Panc1 (cell line): ENCODE measurements around the gene EYA2. TPM values are rescaled to one million over a fixed set of nuclear protein-coding genes. Genes with fewer than 3 reads are reported as not detected.

Experiments used
- ATAC-seq: fragments of 200-7000 bp; cut with Tn5 transposase; 2 replicates; pipeline ENCODE4 v1.9.1; 2020; ENCODE audit warnings: mild to moderate bottlenecking, moderate library complexity
- BruUV-seq: library from RNA; stranded (reverse); fragments of 400-500 nt; replicated peaks from 2 replicates; lab custom pipeline; 2021; lab: Mats Ljungman, UMichigan
- CTCF ChIA-PET: fragments of 300-600 bp; sonication (Branson Sonifier 250); formaldehyde crosslinking; loops from one replicate; lab custom pipeline; 2022; ENCODE audit warnings: antibody characterized with exemption; lab: Charles Lee
- POLR2A ChIA-PET: fragments of 300-600 bp; sonication (Branson Sonifier 250); formaldehyde crosslinking; loops from one replicate; lab custom pipeline; 2022; ENCODE audit warnings: antibody characterized with exemption; lab: Charles Lee
- DNase-seq: peaks from one replicate; pipeline ENCODE4 v3.0.0-alpha.2; 2010; ENCODE audit warnings: low read depth, low spot score
- H3K27ac ChIP-seq: 2 replicates; pipeline ENCODE4 v1.5.1; 2011; ENCODE audit warnings: mild to moderate bottlenecking, low read length, inconsistent platforms
- H3K27me3 ChIP-seq: fragments of 200-500 bp; sonication (Bioruptor generic); 2 replicates; pipeline ENCODE4 v1.6.0; 2014; ENCODE audit warnings: low read length, inconsistent platforms; ENCODE audit not compliant: control insufficient read depth, insufficient read depth
- H3K36me3 ChIP-seq: fragments of 200-500 bp; sonication (Bioruptor generic); 2 replicates; pipeline ENCODE4 v1.5.1; 2014; ENCODE audit warnings: inconsistent platforms, mild to moderate bottlenecking, low read length, moderate library complexity; ENCODE audit not compliant: control insufficient read depth, insufficient read depth
- H3K4me1 ChIP-seq: 2 replicates; pipeline ENCODE4 v1.5.1; 2011; ENCODE audit warnings: inconsistent platforms, mild to moderate bottlenecking, low read length, moderate library complexity; ENCODE audit not compliant: control insufficient read depth, insufficient read depth
- H3K4me3 ChIP-seq, 2 experiments: 2 replicates each; pipeline ENCODE4 v1.5.1; 2011 to 2012; ENCODE audit warnings: low read depth in 2 of 2, low read length in 2 of 2, mild to moderate bottlenecking in 2 of 2, inconsistent platforms in 1 of 2, moderate library complexity in 1 of 2
- H3K9me3 ChIP-seq: fragments of 200-500 bp; sonication (Bioruptor generic); 2 replicates; pipeline ENCODE4 v1.5.1; 2014; ENCODE audit warnings: low read depth, mild to moderate bottlenecking, inconsistent platforms, low read length, moderate library complexity; ENCODE audit not compliant: control insufficient read depth, insufficient read depth
- POLR2AphosphoS5 ChIP-seq: IDR thresholded peaks from 2 replicates; pipeline ENCODE4 v1.6.1; 2012; ENCODE audit warnings: mild to moderate bottlenecking, low read depth, low read length, moderate library complexity
- TCF7L2 ChIP-seq: IDR thresholded peaks from 2 replicates; pipeline ENCODE4 v1.6.1; 2011; ENCODE audit warnings: mild to moderate bottlenecking, low read depth, low read length, inconsistent platforms
- in situ Hi-C: cut with HindIII; loops from 2 replicates; pipeline ENCODE4 v1.10.0; 2016; ENCODE audit warnings: low sequenced_read_pairs, low pct_unique_long_range_greater_than_20kb
- intact Hi-C: fragments of 100-400 bp; cut with micrococcal nuclease; formaldehyde crosslinking; loops from one replicate; pipeline ENCODE4 v1.10.0; 2022; ENCODE audit not compliant: unreplicated experiment
- total RNA-seq: library from RNA; stranded (reverse); gene quantifications from one replicate; pipeline ENCODE4 v1.2.1, GENCODE V29; 2021; ENCODE audit not compliant: unreplicated experiment
- TF ChIP-seq, protein P1 (sequence below), 2 experiments: IDR thresholded peaks; 2 replicates each; pipeline ENCODE4 v1.6.1; 2011 to 2012; ENCODE audit warnings: low read depth in 2 of 2, control low read depth in 1 of 2, low read length in 1 of 2, mild to moderate bottlenecking in 1 of 2, moderate library complexity in 1 of 2; ENCODE audit not compliant: insufficient read depth in 1 of 2
- TF ChIP-seq, protein P2 (sequence below): fragments of 450-650 bp; IDR thresholded peaks from 2 replicates; pipeline ENCODE4 v1.5.1; 2017; ENCODE audit warnings: mild to moderate bottlenecking

Gene EYA2
- total RNA-seq, 1 experiment from 2014 or later, result 1.9 TPM

DNA sequence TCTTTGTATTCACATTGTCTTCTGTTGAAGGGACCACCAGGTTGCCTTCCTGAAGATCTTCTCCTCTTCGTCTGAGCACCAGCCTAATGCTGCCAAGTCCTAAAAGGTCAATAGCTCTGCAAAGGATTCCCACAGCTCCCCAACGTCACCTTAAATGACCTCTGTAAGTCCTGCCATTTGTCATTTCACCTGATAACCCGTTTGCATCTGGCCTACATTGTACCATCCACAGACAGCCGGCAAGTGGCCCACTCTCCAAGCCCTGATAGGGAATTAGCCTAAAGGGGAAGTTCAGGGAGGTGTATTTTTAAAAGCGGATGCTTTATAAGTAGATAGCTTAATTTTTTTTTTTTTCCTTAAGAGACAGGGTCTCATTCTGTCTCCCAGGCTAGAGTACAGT is 334.0 kb downstream of the EYA2 start:
- ChIA-PET POLR2A (no interaction called here), CTCF (no interaction called here)
- DNase-seq (no peak), ATAC-seq (no peak)
- Histone ChIP-seq H3K4me3 (no peak overlapping the region), H3K27ac (no peak overlapping the region), H3K9me3 (no peaks in the 10 kb centered on the region), H3K36me3 (peaks cover 3% of the 10 kb centered on the region), H3K27me3 (no peaks in the 10 kb centered on the region), H3K4me1 (no peaks in the 10 kb centered on the region)
- no TSS peak for BruUV-seq
- in situ Hi-C loops (no loop called here), intact Hi-C loops (no loop called here)
- TF ChIP-seq, protein P1, sequence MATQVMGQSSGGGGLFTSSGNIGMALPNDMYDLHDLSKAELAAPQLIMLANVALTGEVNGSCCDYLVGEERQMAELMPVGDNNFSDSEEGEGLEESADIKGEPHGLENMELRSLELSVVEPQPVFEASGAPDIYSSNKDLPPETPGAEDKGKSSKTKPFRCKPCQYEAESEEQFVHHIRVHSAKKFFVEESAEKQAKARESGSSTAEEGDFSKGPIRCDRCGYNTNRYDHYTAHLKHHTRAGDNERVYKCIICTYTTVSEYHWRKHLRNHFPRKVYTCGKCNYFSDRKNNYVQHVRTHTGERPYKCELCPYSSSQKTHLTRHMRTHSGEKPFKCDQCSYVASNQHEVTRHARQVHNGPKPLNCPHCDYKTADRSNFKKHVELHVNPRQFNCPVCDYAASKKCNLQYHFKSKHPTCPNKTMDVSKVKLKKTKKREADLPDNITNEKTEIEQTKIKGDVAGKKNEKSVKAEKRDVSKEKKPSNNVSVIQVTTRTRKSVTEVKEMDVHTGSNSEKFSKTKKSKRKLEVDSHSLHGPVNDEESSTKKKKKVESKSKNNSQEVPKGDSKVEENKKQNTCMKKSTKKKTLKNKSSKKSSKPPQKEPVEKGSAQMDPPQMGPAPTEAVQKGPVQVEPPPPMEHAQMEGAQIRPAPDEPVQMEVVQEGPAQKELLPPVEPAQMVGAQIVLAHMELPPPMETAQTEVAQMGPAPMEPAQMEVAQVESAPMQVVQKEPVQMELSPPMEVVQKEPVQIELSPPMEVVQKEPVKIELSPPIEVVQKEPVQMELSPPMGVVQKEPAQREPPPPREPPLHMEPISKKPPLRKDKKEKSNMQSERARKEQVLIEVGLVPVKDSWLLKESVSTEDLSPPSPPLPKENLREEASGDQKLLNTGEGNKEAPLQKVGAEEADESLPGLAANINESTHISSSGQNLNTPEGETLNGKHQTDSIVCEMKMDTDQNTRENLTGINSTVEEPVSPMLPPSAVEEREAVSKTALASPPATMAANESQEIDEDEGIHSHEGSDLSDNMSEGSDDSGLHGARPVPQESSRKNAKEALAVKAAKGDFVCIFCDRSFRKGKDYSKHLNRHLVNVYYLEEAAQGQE (IDR thresholded peaks at IDR 0.05; ENCODE audit: insufficient read depth in 1 of 2, low read depth in 2 of 2, low read length in 1 of 2), result no peak
- no peak for TF ChIP-seq POLR2AphosphoS5
- no peak for TF ChIP-seq TCF7L2

- ChIA-PET POLR2A (interaction anchor here (0.6 kb wide), 1 partner anchor 1616 kb away, joined by 5 read pairs; no protein-coding TSS in a partner anchor), CTCF (no interaction called here)
- intact Hi-C loops, result no loop called here
- no peaks in the 10 kb centered on the region for H3K9me3 ChIP-seq
- in situ Hi-C loops, result no loop called here
- no peak overlapping the region for H3K4me3 ChIP-seq
- no TSS peak for BruUV-seq
- H3K4me1 ChIP-seq, result no peaks in the 10 kb centered on the region
- ATAC-seq (no peak), DNase-seq (no peak)
- TF ChIP-seq, protein P1 (IDR thresholded peaks at IDR 0.05; ENCODE audit: insufficient read depth in 1 of 2, low read depth in 2 of 2, low read length in 1 of 2), result no peak
- TF ChIP-seq, protein P2, sequence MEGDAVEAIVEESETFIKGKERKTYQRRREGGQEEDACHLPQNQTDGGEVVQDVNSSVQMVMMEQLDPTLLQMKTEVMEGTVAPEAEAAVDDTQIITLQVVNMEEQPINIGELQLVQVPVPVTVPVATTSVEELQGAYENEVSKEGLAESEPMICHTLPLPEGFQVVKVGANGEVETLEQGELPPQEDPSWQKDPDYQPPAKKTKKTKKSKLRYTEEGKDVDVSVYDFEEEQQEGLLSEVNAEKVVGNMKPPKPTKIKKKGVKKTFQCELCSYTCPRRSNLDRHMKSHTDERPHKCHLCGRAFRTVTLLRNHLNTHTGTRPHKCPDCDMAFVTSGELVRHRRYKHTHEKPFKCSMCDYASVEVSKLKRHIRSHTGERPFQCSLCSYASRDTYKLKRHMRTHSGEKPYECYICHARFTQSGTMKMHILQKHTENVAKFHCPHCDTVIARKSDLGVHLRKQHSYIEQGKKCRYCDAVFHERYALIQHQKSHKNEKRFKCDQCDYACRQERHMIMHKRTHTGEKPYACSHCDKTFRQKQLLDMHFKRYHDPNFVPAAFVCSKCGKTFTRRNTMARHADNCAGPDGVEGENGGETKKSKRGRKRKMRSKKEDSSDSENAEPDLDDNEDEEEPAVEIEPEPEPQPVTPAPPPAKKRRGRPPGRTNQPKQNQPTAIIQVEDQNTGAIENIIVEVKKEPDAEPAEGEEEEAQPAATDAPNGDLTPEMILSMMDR, result no peak
- TF ChIP-seq TCF7L2, result no peak
- H3K36me3 ChIP-seq, result peaks cover 3% of the 10 kb centered on the region
- H3K27ac ChIP-seq, result no peak overlapping the region
- no peaks in the 10 kb centered on the region for H3K27me3 ChIP-seq
Observed at GRCh38 chr20:47230811-47231256, 336.2 kb downstream of the EYA2 start.
